GM18868 (cell line): Measurements from ENCODE around the gene GDAP1L1.
"Not testable (repeated sequence)": the region's sequence is repeated elsewhere in the genome, so short reads cannot be mapped to it uniquely, and the experiment has no call there.

Experiments used
- ATAC-seq: cut with Tn5 transposase; IDR thresholded peaks from one replicate; pipeline ENCODE4 v1.9.1; 2021; ENCODE audit warnings: mild to moderate bottlenecking, moderate library complexity; ENCODE audit not compliant: unreplicated experiment

The GDAP1L1 gene

DNA sequence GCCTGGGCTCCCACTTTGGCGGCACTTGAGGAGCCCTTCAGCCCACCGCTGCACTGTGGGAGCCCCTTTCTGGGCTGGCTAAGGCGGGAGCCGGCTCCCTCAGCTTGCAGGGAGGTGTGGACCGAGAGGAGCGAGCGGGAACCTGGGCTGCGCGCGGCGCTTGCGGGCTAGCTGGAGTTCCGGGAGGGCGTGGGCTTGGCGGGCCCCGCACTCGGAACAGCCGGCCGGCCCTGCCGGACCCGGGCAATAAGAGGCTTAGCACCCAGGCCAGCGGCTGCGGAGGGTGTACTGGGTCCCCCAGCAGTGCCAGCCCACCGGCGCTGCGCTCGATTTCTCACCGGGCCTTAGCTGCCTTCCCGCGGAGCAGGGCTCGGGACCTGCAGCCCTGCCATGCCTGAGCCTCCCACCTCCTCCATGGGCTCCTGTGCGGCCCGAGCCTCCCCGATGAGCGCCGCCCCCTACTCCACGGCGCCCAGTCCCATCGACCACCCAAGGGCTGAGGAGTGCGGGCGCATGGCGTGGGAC lies 52.0 kb downstream of the GDAP1L1 start:
- ATAC-seq, result not testable (repeated sequence)

DNA sequence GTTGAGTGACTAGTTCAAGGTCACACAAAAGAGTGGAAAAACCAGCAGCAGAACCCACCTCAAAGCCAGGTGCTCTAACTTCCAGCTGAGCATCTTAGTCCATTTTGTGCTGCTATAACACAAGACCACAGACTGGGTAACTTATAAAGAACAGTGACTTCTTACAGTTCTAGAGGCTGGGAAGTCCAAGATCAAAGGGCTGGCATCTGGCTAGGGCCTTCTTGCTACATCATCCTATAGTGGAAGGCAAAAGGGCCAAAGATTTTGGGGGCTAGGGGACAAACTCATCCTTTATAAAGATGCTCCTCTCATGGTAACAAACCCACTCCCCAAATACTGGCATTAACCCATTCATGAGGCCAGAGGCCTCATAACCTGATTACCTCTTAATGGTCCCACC lies 54.2 kb downstream of the GDAP1L1 start:
- no peak for ATAC-seq

DNA sequence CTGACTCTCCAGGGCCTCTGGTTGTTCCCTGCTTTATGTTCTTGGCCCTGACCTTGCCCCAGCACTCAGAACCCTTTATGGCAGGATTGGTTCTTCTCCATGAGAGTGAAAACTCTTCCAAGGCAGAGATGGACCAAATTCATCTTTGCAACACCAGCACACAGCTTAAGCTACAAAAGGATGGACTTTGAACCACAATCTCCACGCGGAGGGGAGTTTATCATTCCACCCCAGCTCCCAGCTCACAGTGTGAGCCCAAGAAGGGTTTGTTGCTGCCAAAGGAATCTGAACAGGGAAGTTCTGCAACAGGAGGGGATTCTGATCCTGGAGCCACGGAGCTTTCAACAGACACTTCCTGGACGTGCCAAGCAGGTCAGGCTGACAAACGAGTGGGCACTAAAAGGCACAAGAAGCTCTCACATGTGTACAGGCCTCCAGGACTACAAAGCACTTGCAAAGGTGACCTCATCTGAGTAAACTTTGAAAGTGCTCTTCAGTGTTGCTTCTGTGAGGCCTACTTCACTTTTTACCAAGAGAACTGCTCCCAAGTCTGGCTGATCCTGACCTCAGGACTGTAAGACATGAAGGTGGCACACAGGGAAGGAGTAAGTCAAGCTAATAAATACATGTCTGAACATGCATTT lies 55.0 kb downstream of the GDAP1L1 start:
- no peak for ATAC-seq

DNA sequence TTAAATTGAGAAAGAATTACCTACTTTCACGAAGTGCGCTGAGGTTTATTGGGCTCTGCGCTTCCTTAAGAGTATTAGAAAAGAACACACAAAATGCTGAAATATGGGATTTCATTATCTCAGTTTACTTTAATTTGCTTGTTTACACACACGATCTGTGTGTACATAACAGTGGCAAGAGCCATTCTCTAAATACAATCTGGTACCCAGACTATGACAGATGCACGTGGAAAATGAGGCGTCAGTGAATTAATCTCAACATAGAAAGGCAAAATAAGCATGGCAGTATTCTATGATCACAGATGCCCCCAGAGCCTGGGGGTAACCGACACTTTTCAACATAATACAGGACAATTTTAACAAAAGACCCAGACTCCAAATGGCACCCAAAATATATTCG lies 55.6 kb downstream of the GDAP1L1 start:
- no peak for ATAC-seq

DNA sequence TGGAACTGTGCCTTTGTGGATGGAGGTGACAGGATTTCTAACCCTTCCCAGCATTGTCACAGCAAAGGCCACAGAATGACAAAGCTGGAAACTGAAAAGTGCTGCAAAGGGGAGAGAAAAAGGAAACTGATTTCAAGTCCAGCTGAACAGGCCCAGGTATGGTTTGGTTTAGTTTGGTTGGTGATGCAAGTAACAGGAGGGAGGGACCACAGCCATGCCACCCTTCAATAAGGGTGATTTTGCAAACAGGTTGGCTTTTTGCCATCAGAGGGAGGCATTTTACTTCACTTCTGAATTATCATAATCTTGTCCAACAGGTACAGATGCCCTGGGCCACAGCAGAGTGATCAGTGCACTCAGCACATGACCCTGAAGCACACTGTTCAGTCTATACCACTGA lies 57.3 kb downstream of the GDAP1L1 start:
- ATAC-seq, result no peak

DNA sequence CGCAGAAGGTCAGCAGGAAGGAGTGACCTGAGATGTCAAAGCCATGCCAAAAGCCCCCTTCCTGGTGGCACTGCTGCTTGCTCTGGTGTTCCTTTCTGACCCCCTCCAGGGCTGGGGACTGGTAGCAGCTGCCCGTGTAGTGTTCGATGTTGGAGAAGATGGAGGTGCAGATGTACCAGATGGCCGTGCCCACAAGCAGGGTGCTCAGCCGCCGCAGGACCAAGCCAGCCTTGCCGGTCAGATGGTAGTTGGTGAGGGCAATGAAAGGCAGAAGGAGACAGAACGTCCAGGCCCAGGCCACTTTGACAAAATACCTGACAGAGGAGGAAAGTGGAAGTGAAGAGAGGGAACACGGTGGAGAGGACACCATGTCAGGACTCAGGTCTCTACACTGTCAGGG lies 59.8 kb downstream of the GDAP1L1 start:
- no peak for ATAC-seq

DNA sequence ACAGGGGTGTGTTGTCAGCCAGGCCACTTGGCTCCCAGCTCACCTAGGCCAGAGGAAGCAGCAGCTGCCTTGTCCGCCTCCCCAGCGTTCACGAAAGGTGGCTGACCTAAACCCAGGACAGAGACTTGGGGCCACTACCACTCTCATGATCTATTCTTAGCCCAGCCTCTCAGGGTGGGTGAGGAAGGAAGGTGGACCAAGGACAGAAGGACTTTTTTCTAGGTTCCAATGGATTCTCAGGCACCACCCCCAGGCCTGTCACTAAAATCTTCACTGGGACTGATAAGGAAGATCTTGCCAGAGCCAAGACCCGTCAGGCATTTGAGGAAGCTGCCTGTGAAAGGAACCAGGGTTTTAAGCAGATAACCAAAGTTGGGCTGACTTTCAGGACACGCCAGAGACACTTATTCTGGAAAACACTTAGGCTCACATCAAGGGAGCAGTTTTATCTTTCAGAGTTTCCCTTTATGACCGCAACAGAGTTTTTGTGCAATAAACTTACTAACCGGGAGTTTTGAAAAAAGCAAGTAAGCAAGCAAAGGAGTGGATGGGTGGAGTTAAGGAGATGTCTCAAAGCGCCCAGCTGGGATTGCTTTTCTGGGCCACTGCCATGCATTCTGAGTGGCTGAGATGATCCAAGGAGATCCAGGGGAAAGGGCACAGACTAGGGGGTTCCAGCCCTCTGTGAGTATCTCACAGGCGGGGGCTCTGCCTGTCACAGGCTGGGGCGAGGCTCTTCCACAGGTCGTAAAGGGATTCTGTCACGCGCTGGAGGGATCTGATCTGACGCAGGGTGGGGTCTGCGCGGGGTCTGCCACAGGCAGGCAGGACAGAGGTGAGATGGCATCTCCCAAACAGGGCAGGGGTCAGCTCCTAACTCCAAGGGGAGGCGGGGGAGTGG lies 62.9 kb downstream of the GDAP1L1 start:
- ATAC-seq, result no peak

DNA sequence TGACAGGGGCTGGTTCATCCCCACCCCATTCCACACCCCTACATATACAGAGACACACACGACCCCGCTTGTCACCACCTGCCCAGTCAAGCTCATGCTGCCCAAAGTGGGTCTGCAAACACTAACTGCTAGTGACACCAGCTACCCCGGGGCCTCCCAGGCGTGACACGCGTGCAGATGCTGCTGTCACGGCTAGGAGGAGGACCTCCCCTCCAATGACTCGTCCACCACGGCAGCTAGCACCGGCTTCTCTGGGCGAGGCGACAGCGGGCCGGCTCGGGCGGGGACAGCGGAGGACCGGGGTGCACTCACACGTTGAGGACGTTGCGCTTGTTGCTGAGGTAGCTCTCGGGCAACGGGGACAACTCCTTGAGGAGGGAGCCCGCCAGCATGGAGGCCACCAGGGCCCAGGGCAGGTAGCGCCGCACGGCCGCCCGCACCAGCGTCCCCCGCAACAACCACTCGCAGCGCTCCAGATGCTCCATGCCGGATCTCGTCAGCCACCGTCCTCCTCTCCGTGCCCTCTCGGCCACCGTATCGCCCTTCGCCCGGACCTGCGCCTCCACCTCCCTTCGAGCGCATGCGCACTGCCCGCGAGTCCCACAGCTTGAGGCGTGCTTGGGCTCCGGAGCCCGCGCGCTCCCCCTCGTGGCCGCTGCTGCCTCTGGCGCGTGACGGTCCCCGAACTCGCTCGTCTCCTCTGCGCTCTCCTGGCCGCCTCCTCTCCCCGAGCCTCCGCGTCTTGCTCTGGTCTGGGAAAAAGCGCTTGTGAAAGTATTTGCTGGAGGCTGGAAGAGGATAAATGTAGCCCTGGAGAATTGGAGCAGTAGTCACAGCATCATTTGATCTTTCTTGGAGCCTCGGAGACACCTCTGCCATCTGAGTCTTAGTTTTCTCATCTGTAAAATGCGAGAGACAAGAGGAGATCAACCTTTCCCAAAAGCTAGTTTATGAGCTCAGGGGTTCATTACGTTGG lies 63.8 kb downstream of the GDAP1L1 start, which contains the start of gene FITM2:
TSS of gene FITM2 (minus strand) at position 539 of the 976 bp plus-strand sequence. CDS start at position 485, 54 bp downstream.
- peak; percentile 91 for ATAC-seq

DNA sequence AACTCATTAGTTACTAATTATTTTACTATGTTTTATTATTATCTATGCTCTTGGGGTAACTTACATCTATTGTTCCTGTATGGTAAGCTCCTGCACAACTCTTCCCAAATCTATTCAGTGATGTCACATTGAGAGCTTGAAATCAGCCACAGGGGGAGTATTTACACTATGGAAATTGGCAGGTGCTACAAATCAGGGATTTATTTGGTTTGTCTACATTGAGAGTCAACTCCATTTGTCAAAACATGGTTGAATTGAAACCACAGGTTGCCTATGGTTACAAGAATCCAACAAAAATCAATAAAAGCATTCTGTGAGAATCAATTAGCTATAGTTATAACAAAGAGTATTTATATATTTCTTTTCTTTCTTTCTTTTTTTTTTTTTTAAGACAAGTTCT lies 67.8 kb downstream of the GDAP1L1 start:
- ATAC-seq, result no peak

DNA sequence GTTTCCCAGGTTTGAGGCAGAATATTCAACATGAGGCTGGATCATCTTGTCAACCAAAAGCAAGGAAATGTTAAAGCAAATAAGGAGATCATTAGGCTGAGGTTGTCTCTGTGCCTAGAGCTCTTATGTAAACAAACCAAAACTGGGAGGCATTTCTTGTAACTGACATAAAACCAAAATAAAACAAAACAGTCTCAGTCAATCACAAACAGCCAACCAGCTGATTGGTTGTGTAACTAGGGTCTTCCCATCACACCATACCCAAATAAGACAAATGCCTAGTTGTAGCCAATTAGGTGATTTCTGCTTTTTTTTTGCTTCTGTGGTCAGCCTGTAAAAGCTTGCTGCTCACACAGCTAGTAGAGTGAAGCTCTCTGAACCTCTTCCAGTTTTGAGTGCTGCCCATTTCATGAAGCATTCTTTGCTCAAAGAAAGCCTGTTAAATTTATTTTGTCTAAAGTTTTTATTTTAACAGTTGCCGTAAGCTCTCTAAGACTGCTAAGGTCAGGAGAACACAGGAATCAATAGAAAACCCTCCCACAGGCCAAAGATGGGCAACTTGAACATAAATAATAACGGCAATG lies 72.8 kb downstream of the GDAP1L1 start:
- ATAC-seq, result no peak

DNA sequence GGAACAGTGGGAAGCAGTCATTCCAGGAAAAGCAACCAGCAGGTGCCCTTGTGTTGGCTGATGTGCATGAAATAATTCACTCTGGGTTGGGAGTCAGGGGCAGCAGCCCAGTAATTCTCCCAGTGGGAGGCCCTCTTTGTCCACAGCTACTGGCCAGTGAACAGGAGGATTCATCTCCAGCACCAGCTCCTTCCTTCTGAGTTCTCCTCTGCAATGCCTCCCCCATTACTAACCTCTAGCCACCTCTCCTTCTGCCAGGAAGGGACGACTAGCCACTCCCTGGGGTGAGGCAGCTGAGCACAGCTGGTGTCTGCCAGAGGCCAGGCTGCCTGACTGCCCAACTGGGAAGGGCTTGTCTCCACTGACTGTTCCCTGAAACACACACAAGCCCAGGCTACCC lies 77.2 kb downstream of the GDAP1L1 start:
- no peak for ATAC-seq

DNA sequence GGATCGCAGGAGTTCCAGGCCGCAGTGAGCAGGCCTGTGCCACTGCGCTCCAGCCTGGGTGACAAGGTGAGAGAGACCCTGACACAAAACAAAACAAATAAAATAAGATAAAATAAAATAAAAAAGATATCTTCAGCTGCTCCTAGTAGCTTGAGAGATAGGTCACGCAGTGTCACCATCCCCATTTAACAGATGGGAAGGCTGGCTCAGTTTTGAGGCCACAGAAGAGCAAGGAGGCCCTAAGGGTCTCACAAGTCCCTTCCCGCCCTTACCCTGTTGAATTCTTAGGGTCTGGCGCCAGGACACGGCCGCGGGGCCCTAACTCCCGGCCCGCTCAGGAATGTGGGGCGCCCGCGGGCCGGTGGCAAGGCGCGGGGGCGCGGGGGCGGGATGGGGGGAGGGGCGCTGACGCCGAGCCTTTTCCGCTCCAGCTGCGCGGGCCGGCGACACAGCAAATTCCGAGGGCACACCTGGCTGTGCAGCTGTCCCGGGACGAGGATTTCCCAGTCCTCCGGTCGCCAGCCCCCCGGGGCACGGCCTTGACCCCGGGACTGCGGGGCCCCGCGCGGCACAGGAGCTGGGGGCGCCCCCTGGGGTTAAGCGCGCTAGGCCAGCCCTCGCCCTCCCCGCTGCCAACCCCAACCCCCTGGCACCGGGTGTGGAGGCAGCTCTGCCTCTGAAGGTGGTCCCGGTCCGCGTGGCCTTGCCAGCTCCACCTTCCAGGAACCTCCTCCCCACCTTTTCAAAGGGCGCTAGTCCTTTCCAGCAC lies 79.5 kb downstream of the GDAP1L1 start:
- ATAC-seq, result no peak

DNA sequence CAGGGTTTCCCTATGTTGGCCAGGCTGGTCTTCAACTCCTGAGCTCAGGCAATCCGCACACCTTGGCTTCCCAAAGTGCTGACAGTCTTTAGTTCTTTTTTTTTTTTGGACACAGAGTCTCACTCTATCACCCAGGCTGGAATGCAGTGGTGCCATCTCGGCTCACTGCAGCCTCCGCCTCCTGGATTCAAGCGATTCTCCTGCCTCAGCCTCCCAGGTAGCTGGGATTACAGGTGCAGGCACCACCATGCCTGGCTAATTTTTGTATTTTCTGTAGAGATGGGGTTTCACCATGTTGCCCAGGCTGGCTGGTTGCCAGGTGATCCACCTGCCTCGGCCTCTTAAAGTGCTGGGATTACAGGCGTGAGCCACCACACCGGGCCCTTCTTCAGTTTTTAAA lies 80.6 kb downstream of the GDAP1L1 start:
- not testable (repeated sequence) for ATAC-seq

DNA sequence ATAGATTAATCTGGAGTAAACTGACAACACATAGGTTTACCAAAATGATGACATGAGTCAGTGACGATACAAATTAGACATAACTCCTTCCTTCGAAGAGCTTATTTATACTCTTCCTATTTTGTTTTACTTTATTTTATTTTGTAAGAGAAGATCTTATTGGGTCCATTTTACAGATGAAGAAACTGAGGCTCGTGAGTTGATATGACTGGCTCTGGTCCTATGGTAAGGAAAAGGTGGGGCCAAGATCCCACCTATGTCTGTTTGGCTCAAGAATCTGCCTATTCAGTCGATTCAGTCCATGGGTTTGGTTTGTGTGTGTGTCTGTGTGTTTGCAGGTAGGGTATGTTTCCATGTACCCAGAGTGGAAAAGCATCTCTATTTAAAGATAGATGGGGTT lies 81.3 kb downstream of the GDAP1L1 start:
- no peak for ATAC-seq
